MCF 10A (cell line): ENCODE data around the gene PIK3R5. TPM values are rescaled to one million over a fixed set of nuclear protein-coding genes. Genes with fewer than 3 reads are reported as not detected.

ENCODE experiments used
- BruUV-seq: library from RNA; stranded (reverse); fragments of 400-500 nt; replicated peaks from 2 replicates; lab custom pipeline; 2021; lab: Mats Ljungman, UMichigan
- CTCF ChIA-PET: fragments of 300-600 bp; sonication (Branson Sonifier 250); formaldehyde crosslinking; extraction: SDS; loops from one replicate; lab custom pipeline; 2021; ENCODE audit warnings: antibody characterized with exemption, inconsistent platforms; lab: Yijun Ruan, JAX
- POLR2A ChIA-PET: fragments of 300-600, 350-650 bp; sonication (Branson Sonifier 250); formaldehyde crosslinking; extraction: SDS; loops from one replicate; lab custom pipeline; 2020; ENCODE audit warnings: antibody characterized with exemption, inconsistent platforms; lab: Yijun Ruan, JAX
- DNase-seq: peaks from one replicate; pipeline ENCODE4 v3.0.0-alpha.2; 2018; ENCODE audit not compliant: unreplicated experiment
- H3K27ac Mint-ChIP-seq: one replicate; pipeline ENCODE4 v1.8.0; 2022; ENCODE audit warnings: mild to moderate bottlenecking, low read depth, mixed read lengths; ENCODE audit not compliant: unreplicated experiment
- H3K27me3 Mint-ChIP-seq: one replicate; pipeline ENCODE4 v1.8.0; 2022; ENCODE audit warnings: mixed read lengths; ENCODE audit not compliant: insufficient read depth, unreplicated experiment
- H3K36me3 Mint-ChIP-seq: one replicate; pipeline ENCODE4 v1.8.0; 2022; ENCODE audit warnings: mild to moderate bottlenecking, moderate library complexity, mixed read lengths; ENCODE audit not compliant: insufficient read depth, unreplicated experiment
- H3K4me1 Mint-ChIP-seq: one replicate; pipeline ENCODE4 v1.8.0; 2022; ENCODE audit warnings: mixed read lengths; ENCODE audit not compliant: insufficient read depth, unreplicated experiment
- H3K4me3 Mint-ChIP-seq: one replicate; pipeline ENCODE4 v1.8.0; 2022; ENCODE audit warnings: mild to moderate bottlenecking, moderate library complexity, mixed read lengths; ENCODE audit not compliant: unreplicated experiment
- H3K9me3 Mint-ChIP-seq: one replicate; pipeline ENCODE4 v1.8.0; 2022; ENCODE audit warnings: mixed read lengths; ENCODE audit not compliant: unreplicated experiment
- intact Hi-C: fragments of 100-400 bp; cut with micrococcal nuclease; formaldehyde crosslinking; loops from 2 replicates; pipeline ENCODE4 v1.14.1; 2022
- total RNA-seq: library from RNA; stranded (reverse); gene quantifications from 2 replicates; pipeline ENCODE4 v1.2.3, GENCODE V29; 2022
- TF ChIP-seq, protein P1 (sequence below): fragments of 200-600 bp; IDR thresholded peaks from one replicate; pipeline ENCODE4 v1.8.0; 2022; ENCODE audit warnings: antibody characterized with exemption, mild to moderate bottlenecking; ENCODE audit not compliant: unreplicated experiment

The PIK3R5 gene
- total RNA-seq, 1 experiment from 2014 or later: not detected

DNA sequence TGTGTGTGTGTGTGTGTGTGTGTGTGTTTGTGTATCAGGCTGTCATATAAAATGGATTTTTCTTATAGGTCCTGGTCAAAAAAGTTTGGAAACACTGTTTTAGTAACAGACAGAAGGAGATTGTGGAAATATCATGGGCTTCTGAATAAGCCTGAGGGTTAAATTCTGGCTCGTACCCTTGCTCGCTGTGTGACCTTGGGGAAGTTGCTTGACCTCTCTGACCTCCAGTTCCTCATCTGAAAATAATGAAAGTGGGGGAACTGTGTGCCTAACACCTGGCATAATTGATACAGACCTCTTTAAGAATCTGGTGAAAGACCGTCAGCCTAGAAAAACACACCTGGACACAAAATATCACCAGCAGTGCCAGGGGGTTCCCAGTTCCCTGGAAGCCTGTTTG lies 72.4 kb downstream of the PIK3R5 start:
- BruUV-seq: no TSS peak
- POLR2A ChIA-PET: no interaction called here
- DNase-seq: no peak
- no peaks in the 10 kb centered on the region for H3K36me3 Mint-ChIP-seq
- H3K27ac Mint-ChIP-seq: no peak overlapping the region
- CTCF ChIA-PET: interaction anchor here (0.6 to 3.2 kb wide), 3 partner anchors 14 to 483 kb away, joined by 3 to 11 read pairs (median 5); no protein-coding TSS in a partner anchor
- intact Hi-C loops: no loop called here
- H3K4me3 Mint-ChIP-seq: no peak overlapping the region
- no peaks in the 10 kb centered on the region for H3K9me3 Mint-ChIP-seq
- H3K27me3 Mint-ChIP-seq: peaks cover 10% of the 10 kb centered on the region
- TF ChIP-seq, protein P1, sequence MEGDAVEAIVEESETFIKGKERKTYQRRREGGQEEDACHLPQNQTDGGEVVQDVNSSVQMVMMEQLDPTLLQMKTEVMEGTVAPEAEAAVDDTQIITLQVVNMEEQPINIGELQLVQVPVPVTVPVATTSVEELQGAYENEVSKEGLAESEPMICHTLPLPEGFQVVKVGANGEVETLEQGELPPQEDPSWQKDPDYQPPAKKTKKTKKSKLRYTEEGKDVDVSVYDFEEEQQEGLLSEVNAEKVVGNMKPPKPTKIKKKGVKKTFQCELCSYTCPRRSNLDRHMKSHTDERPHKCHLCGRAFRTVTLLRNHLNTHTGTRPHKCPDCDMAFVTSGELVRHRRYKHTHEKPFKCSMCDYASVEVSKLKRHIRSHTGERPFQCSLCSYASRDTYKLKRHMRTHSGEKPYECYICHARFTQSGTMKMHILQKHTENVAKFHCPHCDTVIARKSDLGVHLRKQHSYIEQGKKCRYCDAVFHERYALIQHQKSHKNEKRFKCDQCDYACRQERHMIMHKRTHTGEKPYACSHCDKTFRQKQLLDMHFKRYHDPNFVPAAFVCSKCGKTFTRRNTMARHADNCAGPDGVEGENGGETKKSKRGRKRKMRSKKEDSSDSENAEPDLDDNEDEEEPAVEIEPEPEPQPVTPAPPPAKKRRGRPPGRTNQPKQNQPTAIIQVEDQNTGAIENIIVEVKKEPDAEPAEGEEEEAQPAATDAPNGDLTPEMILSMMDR: no peak
- H3K4me1 Mint-ChIP-seq: no peaks in the 10 kb centered on the region

DNA sequence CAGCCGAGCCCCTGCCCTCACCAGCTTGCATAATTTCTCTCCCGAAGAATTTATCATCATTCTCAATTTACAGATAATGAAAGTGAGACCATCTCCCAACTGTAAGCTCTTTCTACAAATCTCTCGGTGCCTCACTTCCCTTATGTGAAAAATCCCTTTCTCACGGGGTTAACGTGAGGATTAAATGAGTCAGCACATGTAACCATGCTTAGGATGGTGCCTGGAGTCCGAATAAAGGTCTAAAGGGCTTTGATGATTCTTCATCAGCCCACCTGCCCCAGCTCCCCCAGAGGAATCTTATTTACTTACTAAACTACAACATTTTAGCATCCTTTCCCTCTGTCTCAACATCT lies 73.2 kb downstream of the PIK3R5 start:
- peaks cover 10% of the 10 kb centered on the region for H3K27me3 Mint-ChIP-seq
- H3K4me1 Mint-ChIP-seq: no peaks in the 10 kb centered on the region
- POLR2A ChIA-PET: interaction anchor here (0.6 kb wide), 1 partner anchor 26 kb away, joined by 3 read pairs; no protein-coding TSS in a partner anchor
- CTCF ChIA-PET: interaction anchor here (0.6 to 0.7 kb wide), 2 partner anchors 13 to 667 kb away, joined by 3 to 5 read pairs; no protein-coding TSS in a partner anchor
- H3K36me3 Mint-ChIP-seq: no peaks in the 10 kb centered on the region
- no peak overlapping the region for H3K27ac Mint-ChIP-seq
- intact Hi-C loops: no loop called here
- no TSS peak for BruUV-seq
- TF ChIP-seq, protein P1: no peak
- H3K9me3 Mint-ChIP-seq: no peaks in the 10 kb centered on the region
- DNase-seq: no peak
- H3K4me3 Mint-ChIP-seq: no peak overlapping the region

DNA sequence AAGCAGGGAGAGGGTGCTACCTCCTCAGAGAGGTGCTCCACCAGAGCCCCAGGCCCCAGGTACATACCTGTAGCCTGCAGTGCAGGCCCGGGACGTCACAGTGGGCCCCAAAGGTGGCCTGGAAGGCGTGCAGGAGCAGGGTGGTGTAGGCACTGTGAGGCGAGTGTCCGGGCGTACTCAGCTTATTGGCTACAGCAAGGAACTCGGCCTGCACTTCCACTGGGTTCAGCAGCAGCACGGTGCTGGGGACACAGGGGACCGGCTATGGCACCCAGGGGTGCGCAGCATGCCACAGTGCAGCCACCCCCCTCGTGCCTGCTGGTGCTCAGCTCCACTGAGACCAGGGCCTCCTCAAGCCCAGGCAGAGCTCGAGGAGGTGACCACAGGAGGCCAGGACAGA lies 74.8 kb downstream of the PIK3R5 start:
- intact Hi-C loops: no loop called here
- H3K27me3 Mint-ChIP-seq: peaks cover 10% of the 10 kb centered on the region
- no TSS peak for BruUV-seq
- DNase-seq: no peak
- no peaks in the 10 kb centered on the region for H3K36me3 Mint-ChIP-seq
- CTCF ChIA-PET: interaction anchor here (0.9 to 1.0 kb wide), 2 partner anchors 73 to 139 kb away, joined by 3 read pairs; no protein-coding TSS in a partner anchor
- POLR2A ChIA-PET: no interaction called here
- H3K27ac Mint-ChIP-seq: no peak overlapping the region
- H3K9me3 Mint-ChIP-seq: no peaks in the 10 kb centered on the region
- H3K4me3 Mint-ChIP-seq: no peak overlapping the region
- H3K4me1 Mint-ChIP-seq: no peaks in the 10 kb centered on the region
- TF ChIP-seq, protein P1: no peak

DNA sequence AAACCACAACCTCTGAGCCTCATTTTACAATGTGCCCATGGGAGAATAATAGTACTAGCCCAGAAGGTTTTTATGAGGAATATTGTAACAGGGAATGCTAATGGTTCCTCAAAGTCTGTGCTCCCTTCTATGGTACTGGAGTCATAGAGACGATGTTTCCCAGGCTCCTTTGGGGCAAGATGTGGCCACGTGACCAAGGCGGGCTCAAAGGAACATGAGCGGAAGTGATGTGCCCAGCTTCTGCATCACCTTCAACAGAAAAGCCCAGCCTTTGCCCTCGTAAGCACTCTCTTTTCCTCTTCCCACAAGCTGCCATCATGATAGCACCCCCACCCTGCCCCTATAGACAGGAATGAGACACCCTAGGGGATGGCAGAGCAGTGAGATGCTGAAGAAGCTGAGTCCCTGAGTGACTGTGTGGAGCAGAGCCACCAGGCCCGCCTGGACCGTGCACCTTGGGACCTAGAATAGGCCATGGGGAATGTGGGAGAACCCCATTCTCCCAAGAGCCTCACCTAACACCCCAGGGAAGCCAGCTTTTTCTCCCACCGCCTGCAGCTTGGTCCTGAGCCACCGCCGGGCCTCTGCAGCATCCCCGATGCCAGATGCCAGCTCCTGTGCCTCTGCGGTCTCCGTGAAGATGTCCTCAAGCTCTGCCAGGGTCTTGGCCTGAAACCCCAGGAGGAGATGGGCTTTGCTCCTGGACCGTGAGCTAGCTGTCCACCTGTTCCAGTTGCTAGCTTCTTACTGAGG lies 75.9 kb downstream of the PIK3R5 start:
- no peak for DNase-seq
- Mint-ChIP-seq H3K27me3 (peaks cover 10% of the 10 kb centered on the region), H3K9me3 (no peaks in the 10 kb centered on the region), H3K4me3 (no peak overlapping the region), H3K27ac (no peak overlapping the region), H3K4me1 (no peaks in the 10 kb centered on the region), H3K36me3 (no peaks in the 10 kb centered on the region)
- intact Hi-C loops: no loop called here
- no TSS peak for BruUV-seq
- ChIA-PET CTCF (no interaction called here), POLR2A (interaction anchor here (0.6 kb wide), 1 partner anchor 1365 kb away, joined by 3 read pairs; no protein-coding TSS in a partner anchor)
- TF ChIP-seq, protein P1: no peak
